HepG2 (cell line): ENCODE measurements around the gene MUCL3. TPM values are rescaled to one million over a fixed set of nuclear protein-coding genes. Genes with fewer than 3 reads are reported as not detected.

Experiments used
- CREB1 ChIP-seq, 2 experiments: fragments of 450-650 bp in 1 of 2; IDR thresholded peaks; 2 replicates each; pipeline ENCODE4 v1.6.1; 2016 to 2017; ENCODE audit warnings: control low read depth in 1 of 2, mild to moderate bottlenecking in 1 of 2, missing compliant biosample characterization in 1 of 2, missing genetic modification characterization in 1 of 2
- DNMT1 ChIP-seq: sonication (generic); formaldehyde crosslinking; IDR thresholded peaks from 2 replicates; pipeline ENCODE4 v1.5.1; 2020; ENCODE audit warnings: mild to moderate bottlenecking, missing genetic modification reagents
- FOXO1 ChIP-seq: sonication (generic); formaldehyde crosslinking; IDR thresholded peaks from 2 replicates; pipeline ENCODE4 v1.4.0; 2020; ENCODE audit warnings: missing genetic modification reagents
- GMEB1 ChIP-seq: sonication (generic); formaldehyde crosslinking; IDR thresholded peaks from 2 replicates; pipeline ENCODE4 v1.5.1; 2020; ENCODE audit warnings: missing genetic modification reagents, mild to moderate bottlenecking, borderline replicate concordance
- IKZF1 ChIP-seq: fragments of 450-650 bp; IDR thresholded peaks from 2 replicates; pipeline ENCODE4 v1.7.1; 2016
- ISL2 ChIP-seq: sonication (generic); formaldehyde crosslinking; IDR thresholded peaks from 2 replicates; pipeline ENCODE4 v1.5.0; 2020; ENCODE audit warnings: missing genetic modification reagents
- PAXIP1 ChIP-seq: sonication (generic); formaldehyde crosslinking; conservative IDR thresholded peaks from 2 replicates; pipeline ENCODE4 v1.4.0; 2020; ENCODE audit warnings: mild to moderate bottlenecking, missing genetic modification reagents, moderate library complexity
- RAD51 ChIP-seq: fragments of 450-650 bp; IDR thresholded peaks from 2 replicates; pipeline ENCODE4 v1.6.1; 2016; ENCODE audit warnings: borderline replicate concordance
- RFX5 ChIP-seq: IDR thresholded peaks from 2 replicates; pipeline ENCODE4 v1.6.1; 2011; ENCODE audit warnings: low read depth, low read length, improper control_type of control experiment
- SNAPC5 ChIP-seq: sonication (generic); formaldehyde crosslinking; IDR thresholded peaks from 2 replicates; pipeline ENCODE4 v1.8.1; 2023; ENCODE audit warnings: mild to moderate bottlenecking, missing genetic modification reagents, borderline replicate concordance
- SRSF4 ChIP-seq: fragments of 200-400 bp; formaldehyde crosslinking; IDR thresholded peaks from one replicate; pipeline ENCODE4 v1.6.1; 2018; ENCODE audit warnings: mild to moderate bottlenecking, low read depth, low read length, moderate library complexity; ENCODE audit not compliant: poor library complexity, severe bottlenecking
- TEAD2 ChIP-seq: sonication (generic); formaldehyde crosslinking; IDR thresholded peaks from 2 replicates; pipeline ENCODE4 v1.9.0; 2021; ENCODE audit warnings: missing genetic modification reagents
- ZBTB1 ChIP-seq: sonication (generic); formaldehyde crosslinking; IDR thresholded peaks from 2 replicates; pipeline ENCODE4 v1.4.0; 2020; ENCODE audit warnings: missing genetic modification reagents, borderline replicate concordance
- ZFP90 ChIP-seq: sonication (generic); formaldehyde crosslinking; IDR thresholded peaks from 2 replicates; pipeline ENCODE4 v1.8.0; 2022; ENCODE audit warnings: missing genetic modification reagents, mild to moderate bottlenecking, inconsistent platforms, borderline replicate concordance
- ZNF329 ChIP-seq: sonication (generic); formaldehyde crosslinking; IDR thresholded peaks from 2 replicates; pipeline ENCODE4 v1.9.0; 2021; ENCODE audit warnings: low read depth, mild to moderate bottlenecking, missing genetic modification reagents
- ZNF546 ChIP-seq: sonication (generic); formaldehyde crosslinking; conservative IDR thresholded peaks from 2 replicates; pipeline ENCODE4 v1.8.1; 2023; ENCODE audit warnings: mild to moderate bottlenecking, missing genetic modification reagents
- ZNF652 ChIP-seq: IDR thresholded peaks from 2 replicates; pipeline ENCODE4 v1.6.1; 2016; ENCODE audit warnings: low read depth, borderline replicate concordance
- polyA plus RNA-seq, 8 experiments: library from polyadenylated mRNA; depleted of rRNA in 3 of 8; stranded (reverse) in 7 of 8; unstranded in 1 of 8; fragments of >200 nt; fragmentation: Illumina TruSeq in 4 of 8; extraction: Trizol in 4 of 8; gene quantifications; 2 replicates each; pipeline versions ENCODE4 v1.2.1 to v1.2.3, GENCODE V29; 2011 to 2016; ENCODE audit warnings: low read depth in 4 of 8, missing spikeins in 1 of 8, mixed read lengths in 1 of 8; ENCODE audit not compliant: insufficient read depth in 1 of 8
- total RNA-seq, 5 experiments: library from RNA; depleted of rRNA; stranded (reverse); fragments of >200 nt; fragmentation: Illumina TruSeq; extraction: Trizol; gene quantifications; 2 replicates each; pipeline ENCODE4 v1.2.3, GENCODE V29; 2016; ENCODE audit warnings: low read depth in 1 of 5
- TF ChIP-seq, protein P1 (sequence below): sonication (generic); formaldehyde crosslinking; IDR thresholded peaks from 2 replicates; pipeline ENCODE4 v1.8.1; 2022; ENCODE audit warnings: low read depth, mild to moderate bottlenecking, missing genetic modification reagents

Gene MUCL3
- total and polyA plus RNA-seq, 2 of the 13 experiments (the other 11 are each of a cell fraction or from before 2014, with no cell fraction given) = not detected

- TF ChIP-seq PAXIP1 (CRISPR knock-in tag) (peak; percentile 60), TEAD2 (CRISPR knock-in tag) (no peak), RAD51 (no peak), ZNF329 (CRISPR knock-in tag) (peak; percentile 77; the same call in 1 of the 2 replicates), CREB1 (IDR thresholded peaks at IDR 0.05) (peak; percentile 67), CREB1 (CRISPR knock-in tag; IDR thresholded peaks at IDR 0.05) (peak; percentile 86), ZFP90 (CRISPR knock-in tag) (no peak), DNMT1 (no peak), ZNF546 (peak; percentile 82; the same call in 1 of the 2 replicates), ISL2 (CRISPR knock-in tag) (peak; percentile 61), RFX5 (peak; percentile 59; the same call in 1 of the 2 replicates), SRSF4 (no peak), IKZF1 (no peak), ZNF652 (CRISPR knock-in tag) (no peak), SNAPC5 (0 out of 2 replicates have a peak, but pooled peaks have one; percentile 70), GMEB1 (peak; percentile 65; the same call in 1 of the 2 replicates), ZBTB1 (peak; percentile 10; the same call in 1 of the 2 replicates), FOXO1 (peak; percentile 61; the same call in 1 of the 2 replicates)
- TF ChIP-seq, protein P1, sequence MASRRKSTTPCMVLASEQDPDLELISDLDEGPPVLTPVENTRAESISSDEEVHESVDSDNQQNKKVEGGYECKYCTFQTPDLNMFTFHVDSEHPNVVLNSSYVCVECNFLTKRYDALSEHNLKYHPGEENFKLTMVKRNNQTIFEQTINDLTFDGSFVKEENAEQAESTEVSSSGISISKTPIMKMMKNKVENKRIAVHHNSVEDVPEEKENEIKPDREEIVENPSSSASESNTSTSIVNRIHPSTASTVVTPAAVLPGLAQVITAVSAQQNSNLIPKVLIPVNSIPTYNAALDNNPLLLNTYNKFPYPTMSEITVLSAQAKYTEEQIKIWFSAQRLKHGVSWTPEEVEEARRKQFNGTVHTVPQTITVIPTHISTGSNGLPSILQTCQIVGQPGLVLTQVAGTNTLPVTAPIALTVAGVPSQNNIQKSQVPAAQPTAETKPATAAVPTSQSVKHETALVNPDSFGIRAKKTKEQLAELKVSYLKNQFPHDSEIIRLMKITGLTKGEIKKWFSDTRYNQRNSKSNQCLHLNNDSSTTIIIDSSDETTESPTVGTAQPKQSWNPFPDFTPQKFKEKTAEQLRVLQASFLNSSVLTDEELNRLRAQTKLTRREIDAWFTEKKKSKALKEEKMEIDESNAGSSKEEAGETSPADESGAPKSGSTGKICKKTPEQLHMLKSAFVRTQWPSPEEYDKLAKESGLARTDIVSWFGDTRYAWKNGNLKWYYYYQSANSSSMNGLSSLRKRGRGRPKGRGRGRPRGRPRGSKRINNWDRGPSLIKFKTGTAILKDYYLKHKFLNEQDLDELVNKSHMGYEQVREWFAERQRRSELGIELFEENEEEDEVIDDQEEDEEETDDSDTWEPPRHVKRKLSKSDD (CRISPR knock-in tag) = 0 out of 2 replicates have a peak, but pooled peaks have one; percentile 66
Measured at GRCh38 chr6:30907758-30908591, 32.8 kb upstream of the MUCL3 start, which contains the start of gene GTF2H4 (continued).
